Right ventricle myocardium superior (tissue), 1 donor: ENCODE results near the gene SEC16A. TPM values are rescaled to one million over a fixed set of nuclear protein-coding genes. Genes with fewer than 3 reads are reported as not detected.

Source experiments
- ATAC-seq: fragments of 200-7000 bp; cut with Tn5 transposase; one replicate; pipeline ENCODE4 v1.9.1; 2020; ENCODE audit warnings: mild to moderate bottlenecking; ENCODE audit not compliant: poor library complexity
- DNase-seq: peaks from one replicate; pipeline ENCODE4 v3.0.0-alpha.2; 2020
- intact Hi-C: fragments of 100-400 bp; cut with DNase I; formaldehyde crosslinking; loops from one replicate; pipeline ENCODE4 v1.11.2; 2022
- total RNA-seq: library from RNA; stranded (reverse); fragmentation: NEBNext Ultra II Directional; extraction: Animal tissue kit (Norgen Biotek cat#: 25700); gene quantifications from one replicate; pipeline ENCODE4 v1.2.1, GENCODE V29; 2021
- donor health status: DM: no; HTN: yes; CAD: no; lungs with severe emphysema.

SEC16A gene
- total RNA-seq, 1 donor from 2014 or later: 21.4 TPM

DNA sequence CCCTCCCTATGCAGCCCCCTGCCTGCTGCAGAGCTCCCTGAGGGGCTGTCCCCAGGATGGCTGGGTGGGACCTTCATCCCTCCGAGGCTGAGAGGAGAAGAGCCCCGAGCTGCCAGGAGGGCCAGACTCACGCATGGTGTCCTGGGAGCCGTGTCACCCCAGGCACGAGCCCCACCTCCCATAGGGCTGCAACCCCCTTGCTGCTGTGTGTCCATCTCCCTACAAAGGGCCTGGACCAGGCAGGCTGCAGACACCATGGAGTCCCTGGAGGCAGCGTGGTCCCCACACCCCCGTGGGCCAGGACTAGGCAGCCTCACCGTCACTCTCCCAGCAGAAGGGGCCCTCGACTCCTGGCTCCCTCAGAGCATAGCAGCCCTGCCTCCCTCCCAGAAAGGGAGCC lies 11.2 kb upstream of the SEC16A start:
- DNase-seq (no peak), ATAC-seq (no peak)
- intact Hi-C loops: no loop called here

DNA sequence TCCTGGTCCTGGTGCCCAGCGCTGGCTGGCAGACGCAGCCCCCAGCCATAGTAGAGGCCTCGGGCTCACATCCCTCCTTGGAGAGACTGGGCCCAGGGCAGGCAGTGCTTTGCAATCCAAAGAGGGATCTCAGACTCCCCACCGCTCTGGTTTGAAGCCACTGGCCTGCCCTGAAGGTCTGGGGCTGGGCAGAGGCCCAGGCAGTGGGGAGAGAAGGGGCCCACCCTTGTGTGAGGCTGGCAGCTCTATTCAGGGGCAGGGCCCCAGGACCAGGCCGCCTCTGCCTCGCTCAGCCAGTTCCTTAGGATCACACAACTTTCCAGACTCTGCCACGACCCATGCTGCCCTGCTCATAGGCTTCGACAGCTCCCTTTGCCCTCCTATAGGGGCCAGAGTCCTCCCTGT lies 10.7 kb upstream of the SEC16A start:
- DNase-seq (no peak), ATAC-seq (no peak)
- intact Hi-C loops: no loop called here

DNA sequence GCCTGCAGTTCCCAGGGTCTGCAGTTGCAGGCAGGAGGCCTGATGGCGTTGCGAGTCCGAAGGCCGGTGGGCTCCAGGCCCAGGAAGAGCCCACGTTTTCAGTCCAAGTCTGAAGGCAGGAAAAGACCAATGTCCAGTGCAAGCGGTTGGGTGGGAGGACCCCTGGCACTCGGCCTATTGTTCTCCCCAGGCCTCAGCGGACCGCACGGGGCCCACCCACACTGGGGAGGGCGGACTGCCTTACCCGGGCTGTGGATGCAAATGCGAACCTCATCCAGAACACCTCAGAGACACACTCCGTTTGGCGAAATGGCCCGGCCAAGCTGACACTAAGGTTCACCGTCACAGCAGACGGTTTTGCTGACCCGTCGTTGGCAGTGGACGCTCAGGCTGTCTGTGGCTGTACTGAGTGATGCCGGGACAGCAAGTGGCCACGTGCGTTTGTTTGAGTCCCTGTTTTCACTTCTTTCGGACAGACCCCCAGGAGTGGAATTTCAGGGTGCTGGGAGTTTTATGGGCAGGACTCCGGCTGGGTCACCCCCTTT lies 10.2 kb upstream of the SEC16A start:
- no peak for DNase-seq
- ATAC-seq: no peak
- intact Hi-C loops: no loop called here

DNA sequence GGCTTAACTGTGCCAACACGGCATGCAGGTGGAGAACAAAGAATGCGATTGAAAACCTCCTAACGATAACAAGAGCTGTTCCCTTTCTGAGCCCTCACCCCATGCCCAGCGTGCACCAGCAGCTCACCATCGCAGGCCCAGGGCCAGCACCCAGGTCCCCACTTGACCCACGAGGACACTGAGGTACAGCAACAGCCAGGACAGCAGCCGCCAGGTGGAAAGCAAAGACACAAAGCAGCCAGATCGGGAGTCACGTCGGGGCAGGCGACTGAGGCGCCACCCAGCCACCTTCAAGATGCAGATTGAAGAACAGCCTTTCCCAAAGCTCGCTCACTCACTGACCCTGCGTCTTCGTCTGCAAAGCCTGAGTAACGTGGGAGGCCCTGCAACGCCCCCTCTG lies 6.9 kb upstream of the SEC16A start:
- DNase-seq: no peak
- intact Hi-C loops: loop anchor here (2.0 kb wide), 1 partner anchor 141 kb away; no protein-coding TSS in a partner anchor
- no peak for ATAC-seq

DNA sequence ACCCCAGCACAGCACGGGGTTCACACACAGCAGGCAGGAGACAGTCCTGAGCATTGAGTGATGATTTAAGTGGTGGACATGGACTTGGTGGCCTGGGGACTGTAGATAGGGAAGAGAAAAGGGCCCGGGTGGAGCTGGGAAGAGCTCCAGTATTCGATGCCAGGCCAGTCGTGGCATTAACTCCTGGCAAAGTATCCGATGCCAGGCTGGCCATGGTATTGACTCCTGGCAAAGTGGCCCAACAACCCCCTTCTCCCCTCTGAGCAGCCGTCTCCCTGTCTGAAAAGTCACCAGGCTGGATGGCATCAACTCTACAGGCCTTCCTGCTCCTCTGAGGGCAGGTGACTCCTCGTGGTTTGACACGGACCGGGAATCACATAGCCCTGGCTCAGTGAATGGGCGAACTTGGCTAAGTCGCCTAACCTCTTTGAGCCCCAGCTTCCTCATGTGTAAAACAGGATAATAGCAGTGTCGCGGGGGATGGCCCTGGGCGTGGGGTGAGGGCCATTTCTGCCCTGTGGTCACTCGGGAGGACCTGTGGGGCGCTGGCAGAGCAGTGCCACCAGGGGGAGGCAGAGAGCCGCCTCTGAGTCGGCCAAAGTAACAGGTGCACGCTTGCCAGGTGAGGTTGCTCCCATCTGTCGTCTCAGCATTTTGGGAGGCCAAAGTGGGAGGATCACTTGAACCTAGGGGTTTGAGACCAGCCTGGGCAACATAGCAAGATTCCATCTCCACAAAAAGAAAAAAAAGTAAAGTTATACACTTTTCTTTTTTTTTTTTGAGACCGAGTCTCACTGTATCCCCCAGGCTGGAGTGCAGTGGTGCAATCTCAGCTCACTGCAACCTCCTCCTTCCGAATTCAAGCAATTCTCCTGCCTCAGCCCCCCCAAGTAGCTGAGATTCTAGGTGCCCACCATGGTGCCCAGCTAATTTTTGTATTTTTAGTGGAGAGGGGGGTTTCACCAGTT lies 5.7 kb upstream of the SEC16A start:
- peak; percentile 86 for DNase-seq
- ATAC-seq: peak; percentile 38
- intact Hi-C loops: loop anchor here (2.0 kb wide), 1 partner anchor 142 kb away; no protein-coding TSS in a partner anchor

DNA sequence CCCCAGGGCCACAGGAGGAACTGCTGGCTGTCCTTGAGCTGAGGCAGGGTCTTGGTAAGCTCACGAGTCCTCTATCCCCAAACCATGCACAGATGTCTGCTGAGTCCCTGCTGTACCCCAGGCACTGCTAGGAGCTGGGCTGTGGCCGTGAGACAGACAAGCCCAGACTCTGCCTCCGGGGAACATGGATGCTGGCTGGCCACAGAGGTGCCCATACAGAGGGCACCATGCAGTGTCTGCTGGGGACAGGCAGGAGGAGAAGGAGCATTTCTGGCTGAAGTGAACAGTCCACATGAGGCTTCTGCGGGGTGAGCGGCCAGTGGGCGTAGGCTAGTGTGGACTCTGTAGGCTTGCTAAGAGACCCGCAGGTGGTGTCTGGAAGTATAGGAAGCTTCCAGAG lies 4.8 kb upstream of the SEC16A start:
- intact Hi-C loops: loop anchor here (2.0 kb wide), 1 partner anchor 143 kb away; no protein-coding TSS in a partner anchor

DNA sequence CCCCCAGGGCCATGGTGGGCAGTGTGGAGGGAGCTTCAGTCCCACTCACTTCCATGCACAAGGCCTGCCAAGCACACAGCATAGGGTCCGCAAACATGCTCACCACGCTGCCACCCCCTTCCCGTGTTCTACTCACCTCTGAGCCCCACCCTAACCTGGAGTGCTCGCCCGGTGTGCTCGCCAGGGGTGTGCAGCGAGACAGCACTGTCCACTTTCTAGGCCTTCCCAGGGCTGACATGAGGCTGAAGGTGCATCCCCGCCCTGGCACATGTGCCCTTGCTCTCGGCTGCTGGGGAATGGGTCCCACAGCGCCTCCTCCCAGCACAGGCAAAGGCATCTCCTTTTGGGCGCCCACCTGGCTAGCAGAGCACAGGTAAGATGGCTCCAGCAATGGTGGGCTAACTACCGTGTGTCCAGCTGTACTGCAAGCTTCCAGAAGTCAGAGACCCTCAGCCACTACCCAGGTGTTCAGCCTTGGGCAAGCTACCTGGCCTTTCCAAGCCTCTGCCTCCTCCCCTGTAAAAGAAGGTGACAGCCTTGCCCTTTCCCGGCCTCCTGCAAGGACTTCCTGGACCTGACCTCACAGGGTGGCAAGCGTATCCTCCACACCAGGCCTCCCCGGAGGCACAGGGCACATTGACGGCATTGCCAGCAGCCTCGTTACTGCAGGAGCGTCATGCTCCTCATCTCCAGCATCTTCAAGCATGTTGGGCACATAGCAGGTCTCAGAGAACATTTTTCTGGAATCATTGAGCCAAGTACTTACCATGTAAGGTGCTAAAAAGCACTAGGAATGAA lies 4.2 kb upstream of the SEC16A start:
- DNase-seq (no peak), ATAC-seq (no peak)
- intact Hi-C loops: no loop called here

More for the DNA sequence above, 4.8 kb upstream of the SEC16A start:
- no peak for DNase-seq
- ATAC-seq: no peak

DNA sequence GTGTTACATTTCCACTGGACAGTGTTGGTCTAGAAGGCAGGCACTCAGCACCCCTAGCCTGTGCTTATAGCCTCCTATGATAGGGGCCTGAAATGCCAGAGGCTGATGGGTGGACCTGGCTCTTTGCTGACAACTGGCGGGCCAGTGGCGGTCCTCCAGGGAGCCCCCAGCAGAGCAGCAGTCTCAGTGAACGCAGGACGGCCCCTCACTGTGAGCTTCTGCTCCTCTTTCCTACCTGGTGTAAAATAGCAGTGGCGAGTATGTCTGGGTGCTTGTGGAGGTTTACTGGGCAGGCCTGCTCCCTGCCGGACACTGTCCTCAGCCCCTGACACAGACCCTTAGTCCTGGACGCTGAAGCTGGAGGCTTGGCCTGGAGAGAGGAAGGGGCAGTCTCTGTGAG lies 3.3 kb upstream of the SEC16A start:
- DNase-seq (no peak), ATAC-seq (no peak)
- intact Hi-C loops: no loop called here

DNA sequence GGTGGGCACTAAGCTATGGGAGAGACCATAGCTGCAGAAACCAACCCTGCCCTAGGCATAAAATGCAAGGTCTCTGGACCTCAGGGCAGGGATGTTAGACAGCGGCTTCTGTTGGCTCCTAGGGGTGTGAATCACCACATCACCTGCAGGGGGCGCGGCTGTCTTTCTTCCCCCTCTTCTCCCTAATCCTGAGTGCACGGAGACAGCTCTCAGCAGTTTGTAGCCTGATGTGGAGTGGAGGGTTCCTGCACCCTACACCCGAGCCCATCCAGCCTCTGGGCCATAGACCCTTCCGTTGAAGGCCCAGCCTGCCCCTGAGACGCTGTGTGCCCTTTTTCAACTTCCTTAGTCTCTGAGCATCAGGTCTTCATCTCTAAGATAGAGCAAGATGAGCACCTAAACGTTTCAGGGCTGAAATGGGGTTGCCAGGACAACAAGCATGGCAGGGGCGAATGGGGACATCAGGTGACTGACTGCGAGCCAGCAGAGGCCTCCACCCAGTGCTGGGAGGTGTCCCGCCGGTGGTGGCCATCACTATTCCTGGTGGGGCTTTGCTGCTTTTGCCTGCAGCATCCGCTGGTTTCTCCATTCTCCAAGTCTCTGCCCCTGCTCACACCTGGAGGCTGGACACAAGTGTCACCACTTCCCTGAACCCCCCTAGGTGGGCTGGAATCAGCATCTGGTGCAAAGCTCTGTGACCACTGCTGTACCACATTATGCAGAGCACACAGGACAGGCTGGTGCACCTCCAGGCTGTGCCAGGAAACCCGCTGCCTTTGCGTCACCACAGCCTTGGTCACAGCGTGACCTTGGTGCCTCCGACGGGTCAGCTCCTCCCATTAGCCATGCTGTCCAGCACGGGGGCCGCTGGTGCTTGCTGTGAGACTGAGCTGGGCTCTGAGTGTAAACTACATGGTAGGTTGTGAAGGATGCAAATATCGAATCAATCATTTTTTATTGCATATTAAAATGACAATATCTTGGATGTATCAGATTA lies 2.5 kb upstream of the SEC16A start:
- ATAC-seq (peak; percentile 23), DNase-seq (peak; percentile 91)
- intact Hi-C loops: no loop called here

DNA sequence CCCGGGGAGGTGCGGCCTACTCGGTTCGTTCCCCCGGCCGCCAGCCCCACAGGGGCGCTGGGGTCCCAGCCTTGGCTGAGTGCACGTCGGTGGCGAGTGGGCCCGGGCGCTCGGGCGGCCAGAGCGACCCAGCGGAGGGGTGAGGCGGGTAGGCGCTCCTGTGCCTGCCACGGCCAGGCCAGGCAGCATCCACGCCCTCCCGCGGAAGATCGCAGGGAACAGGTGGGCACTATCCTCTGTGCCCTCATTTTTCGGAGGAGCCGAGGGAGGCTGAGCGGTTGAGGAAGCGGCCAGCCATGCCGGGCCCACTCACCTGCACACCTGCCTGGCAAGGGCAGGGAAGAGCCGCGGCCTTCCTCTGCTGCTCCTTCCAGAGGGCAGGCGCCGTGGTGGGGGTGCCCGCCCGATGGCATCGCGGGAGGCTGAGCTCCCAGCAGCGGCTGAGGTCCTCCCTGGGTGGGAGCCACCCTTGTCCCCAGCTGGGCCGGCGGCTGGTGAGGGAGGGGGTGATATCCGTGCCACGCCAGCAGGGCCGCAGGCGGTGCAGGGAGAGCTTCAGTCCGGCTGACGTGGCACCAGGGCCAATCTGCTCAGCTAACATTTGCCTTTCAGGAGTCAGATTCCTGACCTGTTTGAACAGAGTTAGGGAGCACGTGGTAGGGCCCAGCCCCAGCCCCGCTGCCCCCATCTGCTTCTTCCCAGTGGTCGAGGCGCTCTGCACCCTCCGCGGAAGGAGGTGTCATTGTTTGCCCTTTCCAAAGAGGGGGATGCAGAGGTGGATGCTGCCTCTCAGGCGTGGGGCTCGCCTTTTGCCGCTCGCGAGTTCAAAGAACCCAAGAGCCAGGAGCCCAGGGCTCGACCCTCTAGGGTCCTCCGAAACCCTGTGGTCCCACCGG lies 1.6 kb upstream of the SEC16A start:
- no peak for ATAC-seq
- DNase-seq: no peak
- intact Hi-C loops: no loop called here

DNA sequence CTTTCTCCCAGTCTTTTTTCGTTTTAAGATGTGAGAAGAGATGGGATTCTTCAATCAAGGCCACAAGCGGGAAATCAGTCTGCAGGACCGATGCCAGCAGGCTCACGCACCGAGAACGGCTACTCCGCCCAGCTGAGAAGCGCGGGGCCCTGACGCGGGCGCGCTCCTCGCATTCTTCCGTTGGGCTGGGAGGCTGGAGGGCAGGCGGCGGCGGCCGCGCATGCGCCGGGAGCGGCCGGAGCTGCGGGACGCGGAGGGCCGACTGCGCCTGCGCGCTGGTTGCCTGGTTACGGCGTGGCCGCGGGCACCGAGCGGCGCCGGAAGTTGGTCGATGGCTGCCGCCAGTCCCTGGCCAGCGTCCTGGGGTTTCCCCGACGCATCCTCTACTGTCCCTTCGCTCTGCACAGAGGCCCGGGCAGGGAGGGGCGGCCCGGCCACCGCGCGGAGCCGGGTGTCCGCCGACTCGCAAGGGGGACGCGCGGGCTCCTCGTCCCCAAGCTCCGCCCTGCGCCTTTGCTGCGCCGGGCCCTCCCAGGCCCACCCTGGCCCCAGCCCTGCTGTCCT lies 831 bp upstream of the SEC16A start:
- intact Hi-C loops: no loop called here
- DNase-seq (peak; percentile 96), ATAC-seq (peak; percentile 75)

DNA sequence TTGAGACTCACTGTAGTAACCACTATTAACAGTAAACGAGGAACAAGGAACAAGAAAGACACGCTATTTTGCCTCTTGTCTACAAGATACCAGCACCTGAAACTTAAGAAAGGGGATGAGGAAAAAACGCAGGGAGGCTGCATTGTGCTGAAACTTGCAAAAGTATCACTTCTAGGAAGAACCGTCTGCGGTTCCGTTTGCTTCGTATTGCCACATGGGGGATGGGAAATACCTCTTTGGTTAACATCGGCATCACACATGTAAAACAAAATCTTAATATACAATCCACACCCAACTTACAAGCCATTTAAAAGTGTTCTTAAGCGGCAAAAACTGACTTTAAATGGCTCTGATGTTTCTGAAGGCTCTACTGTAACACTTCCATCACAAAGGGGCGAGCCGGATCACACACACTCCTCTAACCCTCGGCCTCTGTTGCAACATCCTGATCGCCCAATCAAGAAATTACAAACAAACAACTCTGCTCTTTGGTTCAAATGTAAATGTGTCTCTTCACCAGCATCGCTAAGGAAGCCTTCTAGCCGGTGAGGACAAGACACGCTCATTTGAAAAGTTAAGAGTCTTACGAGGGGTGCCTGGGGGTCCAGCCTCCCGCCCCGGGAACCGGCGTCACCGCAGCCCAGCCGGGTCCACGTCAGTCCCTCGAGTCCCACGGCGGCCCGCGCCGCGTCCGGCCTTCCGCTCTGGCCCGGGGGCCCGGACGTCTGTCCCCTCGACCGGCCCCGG lies 621 bp downstream of the SEC16A start:
- intact Hi-C loops: no loop called here
- ATAC-seq (no peak), DNase-seq (no peak)

DNA sequence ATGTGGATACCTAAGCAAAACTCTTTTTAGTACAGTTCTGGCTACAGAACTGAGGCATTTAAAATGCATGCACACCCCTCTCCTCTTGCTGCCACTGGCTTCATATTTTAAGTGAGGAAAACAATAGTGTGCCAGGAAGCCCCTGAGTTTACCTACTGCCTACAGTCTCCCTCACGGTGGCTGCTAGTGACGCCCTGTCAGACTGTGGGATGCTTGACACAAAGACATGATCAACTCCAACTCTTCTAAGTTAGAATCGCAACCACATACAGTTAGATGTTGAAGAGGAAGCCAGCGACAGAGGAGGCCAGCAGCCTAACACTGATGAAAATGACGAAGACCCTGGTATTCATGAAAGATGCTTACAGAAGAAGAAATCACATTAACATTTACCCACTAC lies 1.3 kb downstream of the SEC16A start:
- DNase-seq (no peak), ATAC-seq (no peak)
- intact Hi-C loops: no loop called here

DNA sequence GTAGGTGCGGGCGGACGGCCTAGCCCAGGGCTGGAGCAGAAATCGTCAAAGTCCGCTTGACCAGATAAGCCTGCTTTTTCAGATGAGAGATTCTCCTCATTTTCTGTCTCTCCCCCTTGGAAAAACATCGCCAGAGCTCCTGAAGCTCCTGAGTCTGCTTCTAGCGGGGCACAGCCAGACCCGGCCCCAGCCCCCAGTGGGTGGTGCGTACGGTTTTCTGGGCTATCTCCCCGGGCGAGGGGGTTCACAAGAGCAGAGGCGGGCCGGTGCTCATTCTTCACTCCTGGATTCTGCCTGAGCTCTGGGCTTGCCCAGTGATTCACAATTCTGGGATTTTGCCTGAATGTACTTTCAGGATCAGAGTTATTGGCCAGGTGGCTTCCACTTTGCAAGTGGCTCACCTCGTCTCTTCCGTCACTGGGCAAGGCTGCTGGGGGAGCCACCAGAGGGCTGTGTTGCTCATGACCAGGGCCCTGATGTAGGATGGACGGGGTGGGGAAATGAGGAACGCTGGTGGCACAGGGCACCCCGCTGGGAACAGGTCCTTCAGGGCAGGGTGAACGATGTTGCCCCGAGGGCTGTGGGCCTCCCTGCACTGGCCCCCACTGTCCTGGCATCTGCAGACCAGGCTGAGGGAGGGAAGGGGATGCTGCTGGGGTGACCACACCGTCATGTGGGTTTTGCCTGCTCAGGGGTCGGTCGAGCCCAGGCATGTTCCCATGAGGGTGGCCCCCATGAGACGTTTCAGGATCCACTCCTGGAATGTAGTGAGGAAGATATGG lies 6.3 kb downstream of the SEC16A start:
- ATAC-seq (no peak), DNase-seq (no peak)
- intact Hi-C loops: no loop called here

DNA sequence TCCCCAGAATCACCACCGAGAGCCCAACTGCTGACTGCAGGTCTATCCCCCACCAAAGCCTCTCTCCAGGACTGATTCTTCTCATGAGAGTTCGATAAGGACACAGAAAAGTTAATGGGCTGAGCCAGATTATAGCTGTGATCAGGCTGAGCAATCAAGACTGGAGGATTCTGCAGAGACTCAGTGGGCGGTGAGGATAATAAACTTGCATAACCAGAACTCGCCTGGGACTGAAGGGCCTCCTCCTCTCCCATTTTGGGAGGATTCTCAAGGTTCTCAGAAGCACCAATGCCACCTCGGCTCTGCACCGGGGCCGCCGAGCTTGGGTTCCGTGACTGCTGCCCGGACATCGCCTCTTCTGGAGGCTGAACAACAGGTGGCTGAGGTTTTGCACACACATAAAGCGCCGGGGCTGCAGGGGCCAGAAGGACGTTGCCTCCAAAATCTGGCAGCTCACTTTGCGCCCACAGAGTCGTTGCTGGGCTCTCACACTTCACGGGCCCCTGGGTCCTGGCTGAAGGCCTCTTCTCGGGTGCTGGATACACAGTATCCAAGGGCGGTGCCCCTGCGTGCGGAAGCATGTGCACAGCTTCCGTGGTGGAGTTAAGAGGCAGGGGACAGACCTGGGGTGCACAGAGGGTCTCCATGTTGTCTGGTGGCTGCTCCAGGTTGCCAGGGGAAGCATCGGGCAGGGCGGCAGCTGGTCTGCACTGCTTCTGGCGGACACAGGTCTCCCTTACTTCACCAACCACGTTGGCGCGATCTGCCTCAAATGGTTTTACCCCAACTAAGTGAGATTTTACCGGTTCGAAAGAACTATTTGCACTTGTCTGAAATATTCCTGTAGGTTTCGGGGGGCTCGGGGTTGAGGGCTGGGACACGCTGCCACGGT lies 7.6 kb downstream of the SEC16A start:
- ATAC-seq (no peak), DNase-seq (no peak)
- intact Hi-C loops: no loop called here
